Measurements from ENCODE around the gene NBEAL2. TPM values are rescaled to one million over a fixed set of nuclear protein-coding genes. Genes with fewer than 3 reads are reported as not detected.

NBEAL2 gene
- total RNA-seq, 1 donor from 2014 or later, result 14.8 TPM

- Histone ChIP-seq H3K9ac (ENCODE audit: low read length) (no peak overlapping the region), H2AFZ (ENCODE audit: low read depth, low read length) (no peak overlapping the region), H3K36me3 (ENCODE audit: insufficient read depth, low read length) (no peaks in the 10 kb centered on the region), H3K4me2 (ENCODE audit: low read length) (no peak overlapping the region), H4K20me1 (ENCODE audit: insufficient read depth, low read length) (peaks cover 87% of the 10 kb centered on the region), H3K4me3 (ENCODE audit: insufficient read depth, low read depth, low read length) (no peak overlapping the region), H3K79me2 (ENCODE audit: insufficient read depth, low read length) (peaks cover 88% of the 10 kb centered on the region), H3K9me3 (ENCODE audit: insufficient read depth, low read depth, low read length) (no peaks in the 10 kb centered on the region), H3K27ac (ENCODE audit: low read depth, low read length) (no peak overlapping the region), H3K4me1 (ENCODE audit: insufficient read depth, low read length) (peaks cover 54% of the 10 kb centered on the region), H3K27me3 (ENCODE audit: insufficient read depth, low read length) (no peaks in the 10 kb centered on the region)
- FAIRE-seq (no peak), DNase-seq (ENCODE audit: low read depth) (no peak)
- no peaks in the 10 kb centered on the region for H3K27me3 Mint-ChIP-seq (ENCODE audit: low read depth, unreplicated experiment)
- peaks cover 16% of the 10 kb centered on the region for H3K36me3 Mint-ChIP-seq (ENCODE audit: low read depth, unreplicated experiment)
- no peak overlapping the region for H3K27ac Mint-ChIP-seq (ENCODE audit: unreplicated experiment)
- peaks cover 4% of the 10 kb centered on the region for H3K9me3 Mint-ChIP-seq (ENCODE audit: unreplicated experiment)
- TF ChIP-seq CTCF (IDR thresholded peaks at IDR 0.05; ENCODE audit: insufficient read depth, low read depth, low read length) (no peak), EZH2 (IDR thresholded peaks at IDR 0.05; ENCODE audit: insufficient read depth, low read length) (no peak)
- H3K4me3 Mint-ChIP-seq (ENCODE audit: unreplicated experiment), result no peak overlapping the region
- H3K4me1 Mint-ChIP-seq (ENCODE audit: low read depth, unreplicated experiment), result peaks cover 40% of the 10 kb centered on the region
Observed at GRCh38 chr3:46932455-46933225, 46.8 kb upstream of the NBEAL2 start.

GRCh38 chr3:46933261-46933660, 46.2 kb upstream of the NBEAL2 start:
- Histone ChIP-seq H3K79me2 (ENCODE audit: insufficient read depth, low read length) (peaks cover 88% of the 10 kb centered on the region), H3K4me2 (ENCODE audit: low read length) (no peak overlapping the region), H3K9ac (ENCODE audit: low read length) (no peak overlapping the region), H3K27me3 (ENCODE audit: insufficient read depth, low read length) (no peaks in the 10 kb centered on the region), H3K27ac (ENCODE audit: low read depth, low read length) (no peak overlapping the region), H3K4me1 (ENCODE audit: insufficient read depth, low read length) (peaks cover 54% of the 10 kb centered on the region), H2AFZ (ENCODE audit: low read depth, low read length) (no peak overlapping the region), H4K20me1 (ENCODE audit: insufficient read depth, low read length) (peaks cover 87% of the 10 kb centered on the region), H3K36me3 (ENCODE audit: insufficient read depth, low read length) (no peaks in the 10 kb centered on the region), H3K4me3 (ENCODE audit: insufficient read depth, low read depth, low read length) (no peak overlapping the region), H3K9me3 (ENCODE audit: insufficient read depth, low read depth, low read length) (no peaks in the 10 kb centered on the region)
- Mint-ChIP-seq H3K4me1 (ENCODE audit: low read depth, unreplicated experiment) (peaks cover 40% of the 10 kb centered on the region), H3K4me3 (ENCODE audit: unreplicated experiment) (no peak overlapping the region), H3K27me3 (ENCODE audit: low read depth, unreplicated experiment) (no peaks in the 10 kb centered on the region), H3K27ac (ENCODE audit: unreplicated experiment) (no peak overlapping the region), H3K9me3 (ENCODE audit: unreplicated experiment) (peaks cover 4% of the 10 kb centered on the region), H3K36me3 (ENCODE audit: low read depth, unreplicated experiment) (peaks cover 18% of the 10 kb centered on the region)
- DNase-seq (ENCODE audit: low read depth) (no peak), FAIRE-seq (no peak)
- no peak for TF ChIP-seq EZH2 (IDR thresholded peaks at IDR 0.05; ENCODE audit: insufficient read depth, low read length)
- TF ChIP-seq CTCF (IDR thresholded peaks at IDR 0.05; ENCODE audit: insufficient read depth, low read depth, low read length), result no peak

GRCh38 chr3:46934072-46934471, 45.4 kb upstream of the NBEAL2 start:
- Histone ChIP-seq H3K27ac (ENCODE audit: low read depth, low read length) (no peak overlapping the region), H3K9ac (ENCODE audit: low read length) (no peak overlapping the region), H3K9me3 (ENCODE audit: insufficient read depth, low read depth, low read length) (no peaks in the 10 kb centered on the region), H3K36me3 (ENCODE audit: insufficient read depth, low read length) (no peaks in the 10 kb centered on the region), H4K20me1 (ENCODE audit: insufficient read depth, low read length) (peaks cover 89% of the 10 kb centered on the region), H3K4me3 (ENCODE audit: insufficient read depth, low read depth, low read length) (no peak overlapping the region), H2AFZ (ENCODE audit: low read depth, low read length) (no peak overlapping the region), H3K4me2 (ENCODE audit: low read length) (peak overlapping the region; percentile 54), H3K27me3 (ENCODE audit: insufficient read depth, low read length) (no peaks in the 10 kb centered on the region), H3K4me1 (ENCODE audit: insufficient read depth, low read length) (peaks cover 54% of the 10 kb centered on the region), H3K79me2 (ENCODE audit: insufficient read depth, low read length) (peaks cover 88% of the 10 kb centered on the region)
- no peak for DNase-seq (ENCODE audit: low read depth)
- H3K36me3 Mint-ChIP-seq (ENCODE audit: low read depth, unreplicated experiment), result peaks cover 13% of the 10 kb centered on the region
- H3K27ac Mint-ChIP-seq (ENCODE audit: unreplicated experiment), result no peak overlapping the region
- no peaks in the 10 kb centered on the region for H3K27me3 Mint-ChIP-seq (ENCODE audit: low read depth, unreplicated experiment)
- H3K4me3 Mint-ChIP-seq (ENCODE audit: unreplicated experiment), result no peak overlapping the region
- H3K9me3 Mint-ChIP-seq (ENCODE audit: unreplicated experiment), result no peaks in the 10 kb centered on the region
- H3K4me1 Mint-ChIP-seq (ENCODE audit: low read depth, unreplicated experiment), result peaks cover 41% of the 10 kb centered on the region
- TF ChIP-seq EZH2 (IDR thresholded peaks at IDR 0.05; ENCODE audit: insufficient read depth, low read length) (no peak), CTCF (IDR thresholded peaks at IDR 0.05; ENCODE audit: insufficient read depth, low read depth, low read length) (no peak)
- FAIRE-seq, result no peak

Data from astrocyte (in vitro differentiated cells and primary cell).